Measurements from ENCODE around the gene SEPSECS. TPM values are rescaled to one million over a fixed set of nuclear protein-coding genes. Genes with fewer than 3 reads are reported as not detected.

SEPSECS gene
- total and polyA plus RNA-seq, 2 of the 13 experiments (the other 11 are each of a cell fraction or from before 2014, with no cell fraction given) = 9.4 to 14.3 TPM

GRCh38 chr4:25160714-25161592, 704 bp upstream of the SEPSECS start:
- peaks cover 49% of the 10 kb centered on the region for H3K4me1 ChIP-seq (ENCODE audit: insufficient read depth, low read length)
- H3K27me3 ChIP-seq (ENCODE audit: control insufficient read depth in 1 of 2, insufficient read depth in 2 of 2, low read length in 2 of 2) = no peaks in the 10 kb centered on the region; a peak in 1 of 5 replicates
- intact Hi-C loops (cut with micrococcal nuclease; ENCODE audit: unreplicated experiment) = loop anchor here (5.0 kb wide), 2 partner anchors 71 to 206 kb away; partner anchors contain the start of gene PI4K2B
- DNase-seq (ENCODE audit: low spot score) (peak; percentile 32), ATAC-seq (peak; percentile 47), FAIRE-seq (peak; percentile 8)
- CTCF ChIA-PET (ENCODE audit: low intra/inter-chr PET ratio, low total read pairs) = no interaction called here
- H2AFZ ChIP-seq (ENCODE audit: low read length) = no peak overlapping the region
- H3K36me3 ChIP-seq (replicated peaks in 1 of 2; ENCODE audit: control insufficient read depth in 1 of 2, insufficient read depth in 2 of 2, low read length in 2 of 2) = peaks cover 1 to 4% of the 10 kb centered on the region in 2 experiments; a peak in 2 of 5 replicates
- H3K4me3 ChIP-seq (replicated peaks in 1 of 3; ENCODE audit: insufficient read depth in 1 of 3, low read depth in 2 of 3, low read length in 3 of 3) = peak overlapping the region; percentile 70 to 84 (median 79)
- peak overlapping the region; percentile 82 for H3K4me2 ChIP-seq (ENCODE audit: low read depth, low read length)
- in situ Hi-C loops (cut with HindIII; ENCODE audit: extremely low pct_ligation_motif_present, low pct_unique_long_range_greater_than_20kb) = no loop called here
- BruUV-seq (replicated peaks) = TSS peak; percentile 75
- H3K79me2 ChIP-seq (ENCODE audit: insufficient read depth, low read length) = peaks cover 38% of the 10 kb centered on the region
- POLR2A ChIA-PET = interaction anchor here (0.6 to 3.7 kb wide), 11 partner anchors 12 to 577 kb away, joined by 3 to 30 read pairs (median 3); partner anchors contain the start of genes DHX15, PI4K2B and ZCCHC4
- WGBS (ENCODE audit: low lambda C conversion rate) = 2% methylated on average over 16 of the region's 16 CpGs
- peak overlapping the region; percentile 99 for H3K27ac ChIP-seq (ENCODE audit: extremely low read length, insufficient read depth, low read length)
- no peaks in the 10 kb centered on the region for H3K9me3 ChIP-seq (ENCODE audit: low read length)
- H4K20me1 ChIP-seq (ENCODE audit: insufficient read depth, low read length) = no peaks in the 10 kb centered on the region
- peak overlapping the region; percentile 96 for H3K9ac ChIP-seq (ENCODE audit: insufficient read depth, low read depth, low read length)
- TF ChIP-seq RAD51 (IDR thresholded peaks at IDR 0.05; ENCODE audit: borderline replicate concordance) (peak; percentile 48; the same call in 1 of the 2 replicates), POLR2G (IDR thresholded peaks at IDR 0.05; ENCODE audit: low read depth, low read length) (peak; percentile 65), GTF3A (CRISPR knock-in tag; conservative IDR thresholded peaks at IDR 0.05) (no peak), GATA4 (IDR thresholded peaks at IDR 0.05; ENCODE audit: borderline replicate concordance, low read depth) (peak; percentile 32; the same call in 1 of the 2 replicates), NFE2L2 (IDR thresholded peaks at IDR 0.05; ENCODE audit: low read length) (peak; percentile 38; the same call in 1 of the 2 replicates), POLR2A (IDR thresholded peaks at IDR 0.05; ENCODE audit: insufficient read depth in 1 of 2, low read depth in 2 of 2, low read length in 2 of 2) (peak; percentile 74 to 94), MNT (IDR thresholded peaks at IDR 0.05) (peak; percentile 64; the same call in 1 of the 2 replicates), ZNF512 (CRISPR knock-in tag; IDR thresholded peaks at IDR 0.05) (no peak), WIZ (CRISPR knock-in tag; IDR thresholded peaks at IDR 0.05) (0 out of 2 replicates have a peak, but pooled peaks have one; percentile 2), POLR2AphosphoS5 (IDR thresholded peaks at IDR 0.05; ENCODE audit: low read depth, low read length) (peak; percentile 94), NFIC (IDR thresholded peaks at IDR 0.05; ENCODE audit: low read length) (0 out of 2 replicates have a peak, but pooled peaks have one; percentile 26), FOXP4 (CRISPR knock-in tag; IDR thresholded peaks at IDR 0.05) (peak; percentile 4), ZNF282 (IDR thresholded peaks at IDR 0.05; ENCODE audit: partially characterized antibody) (no peak), ZIK1 (CRISPR knock-in tag; IDR thresholded peaks at IDR 0.05; ENCODE audit: borderline replicate concordance, low read depth) (no peak), KAT7 (CRISPR knock-in tag; IDR thresholded peaks at IDR 0.05; ENCODE audit: borderline replicate concordance) (peak; percentile 18; the same call in 1 of the 2 replicates), ZC3H13 (CRISPR knock-in tag; IDR thresholded peaks at IDR 0.05) (0 out of 2 replicates have a peak, but pooled peaks have one; percentile 4), RARG (CRISPR knock-in tag; IDR thresholded peaks at IDR 0.05; ENCODE audit: low read depth) (0 out of 2 replicates have a peak, but pooled peaks have one; percentile 82)
- TF ChIP-seq, protein P1, sequence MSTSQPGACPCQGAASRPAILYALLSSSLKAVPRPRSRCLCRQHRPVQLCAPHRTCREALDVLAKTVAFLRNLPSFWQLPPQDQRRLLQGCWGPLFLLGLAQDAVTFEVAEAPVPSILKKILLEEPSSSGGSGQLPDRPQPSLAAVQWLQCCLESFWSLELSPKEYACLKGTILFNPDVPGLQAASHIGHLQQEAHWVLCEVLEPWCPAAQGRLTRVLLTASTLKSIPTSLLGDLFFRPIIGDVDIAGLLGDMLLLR (CRISPR knock-in tag; IDR thresholded peaks at IDR 0.05) = no peak
